GM12878 (cell line): Measurements from ENCODE around the gene CASP3. TPM values are rescaled to one million over a fixed set of nuclear protein-coding genes. Genes with fewer than 3 reads are reported as not detected.
A peak's percentile ranks its signal among the peaks of the same experiment; 100 is the strongest.
"Not testable (repeated sequence)": the region's sequence is repeated elsewhere in the genome, so short reads cannot be mapped to it uniquely, and the experiment has no call there.

Experiments
- ATAC-seq: fragments of 200-7000 bp; cut with Tn5 transposase; 3 replicates; pipeline ENCODE4 v1.9.1; 2020; ENCODE audit warnings: mild to moderate bottlenecking, moderate library complexity
- BruUV-seq: library from RNA; stranded (reverse); fragments of 400-500 nt; replicated peaks from 2 replicates; lab custom pipeline; 2021; lab: Mats Ljungman, UMichigan
- CTCF ChIA-PET: fragments of 300-600 bp; sonication (Branson Sonifier 250); formaldehyde crosslinking; extraction: SDS; loops from one replicate; lab custom pipeline; 2021; ENCODE audit warnings: inconsistent platforms; lab: Yijun Ruan, JAX
- POLR2A ChIA-PET: fragments of 350-600 bp; formaldehyde crosslinking; extraction: SDS; loops from one replicate; lab custom pipeline; 2021; ENCODE audit warnings: inconsistent platforms; lab: Charles Lee
- RAD21 ChIA-PET: fragments of 300-600 bp; sonication (Branson Sonifier 250); formaldehyde crosslinking; loops from one replicate; lab custom pipeline; 2023; ENCODE audit warnings: antibody characterized with exemption; ENCODE audit not compliant: unreplicated experiment; lab: Charles Lee
- SMC1A ChIA-PET: fragments of 300-600 bp; sonication (Branson Sonifier 250); formaldehyde crosslinking; loops from one replicate; lab custom pipeline; 2023; ENCODE audit not compliant: unreplicated experiment, uncharacterized antibody; lab: Charles Lee
- DNase-seq: peaks from one replicate; pipeline ENCODE4 v3.0.0-alpha.2; 2011; ENCODE audit warnings: low read depth, low spot score
- FAIRE-seq: peaks from 3 replicates; lab custom pipeline; 2011; peaks lifted over from hg19 to GRCh38; lab: Jason Lieb, UNC
- H2AFZ ChIP-seq: 2 replicates; pipeline ENCODE4 v1.6.0; 2011; ENCODE audit warnings: low read depth, low read length, control low read depth; ENCODE audit not compliant: control insufficient read depth
- H3K27ac ChIP-seq: 2 replicates; pipeline ENCODE4 v1.5.1; 2011; ENCODE audit warnings: control low read depth; ENCODE audit not compliant: control insufficient read depth, insufficient read depth
- H3K27me3 ChIP-seq, 2 experiments: replicated peaks in 1 of 2; 2 replicates each; pipeline versions ENCODE4 v1.6.0 to v1.6.1; 2011; ENCODE audit warnings: low read length in 1 of 2; ENCODE audit not compliant: control insufficient read depth in 2 of 2, insufficient read depth in 2 of 2
- H3K36me3 ChIP-seq, 2 experiments: 2 replicates each; pipeline ENCODE4 v1.5.1; 2011; ENCODE audit warnings: low read length in 1 of 2; ENCODE audit not compliant: control insufficient read depth in 2 of 2, insufficient read depth in 2 of 2
- H3K4me1 ChIP-seq: 2 replicates; pipeline ENCODE4 v1.6.1; 2011; ENCODE audit warnings: mild to moderate bottlenecking, low read length, moderate library complexity, mixed read lengths; ENCODE audit not compliant: control insufficient read depth, insufficient read depth
- H3K4me2 ChIP-seq: 2 replicates; pipeline ENCODE4 v1.6.0; 2011; ENCODE audit warnings: control low read depth; ENCODE audit not compliant: control insufficient read depth, insufficient read depth
- H3K4me3 ChIP-seq: fragments of 200-600 bp; sonication (generic); 2 replicates; pipeline ENCODE4 v1.5.1; 2016
- H3K79me2 ChIP-seq: 2 replicates; pipeline ENCODE4 v1.6.0; 2011; ENCODE audit warnings: low read length; ENCODE audit not compliant: control insufficient read depth, insufficient read depth
- H3K9ac ChIP-seq: 2 replicates; pipeline ENCODE4 v1.8.0; 2011; ENCODE audit warnings: low read length, control low read depth, mixed read lengths; ENCODE audit not compliant: control insufficient read depth, insufficient read depth
- H3K9me3 ChIP-seq: replicated peaks from 3 replicates; pipeline ENCODE4 v1.5.1; 2011; ENCODE audit warnings: mild to moderate bottlenecking, low read length; ENCODE audit not compliant: control insufficient read depth, insufficient read depth
- H4K20me1 ChIP-seq: 2 replicates; pipeline ENCODE4 v1.6.0; 2011; ENCODE audit not compliant: control insufficient read depth, insufficient read depth
- SPI1 ChIP-seq: IDR thresholded peaks from 2 replicates; pipeline ENCODE4 v1.6.1; 2011; ENCODE audit warnings: low read depth, mild to moderate bottlenecking, low read length, moderate library complexity, borderline replicate concordance; ENCODE audit not compliant: insufficient read depth
- SRF ChIP-seq, 2 experiments: IDR thresholded peaks; 2 replicates each; pipeline ENCODE4 v1.6.1; 2011; ENCODE audit warnings: low read depth in 2 of 2, low read length in 2 of 2, mild to moderate bottlenecking in 1 of 2, moderate library complexity in 1 of 2
- WGBS: methylation state at CpG from one replicate; pipeline ENCODE4 v1.1.6; 2016; ENCODE audit warnings: low lambda C conversion rate; ENCODE audit not compliant: insufficient replicate concordance, insufficient coverage; ENCODE audit errors: missing lambda C conversion rate; 5-methylcytosine and 5-hydroxymethylcytosine counted together
- in situ Hi-C: fragments of 300-500 bp; cut with MboI; formaldehyde crosslinking; loops from 9 replicates; pipeline ENCODE4 v1.14.3; 2018; ENCODE audit warnings: mixed read lengths
- intact Hi-C: fragments of 100-400 bp; cut with micrococcal nuclease; formaldehyde crosslinking; loops from one replicate; pipeline ENCODE4 v1.14.2; 2022; ENCODE audit not compliant: unreplicated experiment
- polyA plus RNA-seq, 11 experiments: library from polyadenylated mRNA; depleted of rRNA in 4 of 11; unstranded in 6 of 11; stranded (reverse) in 5 of 11; fragments of >200 nt; fragmentation: Nextera tagmentation in 4 of 11; fragmentation: Illumina TruSeq in 1 of 11; extraction: Ambion mirVana in 4 of 11; extraction: Trizol in 1 of 11; gene quantifications; 1 replicate in 1 of 11; 2 replicates in 10 of 11; pipeline versions ENCODE4 v1.2.1 to v1.2.3, GENCODE V29; 2011 to 2016; ENCODE audit warnings: inconsistent platforms in 2 of 11, missing spikeins in 2 of 11, low read depth in 1 of 11
- total RNA-seq, 4 experiments: library from RNA; depleted of rRNA in 3 of 4; stranded (reverse); fragments of >200 nt in 3 of 4; fragmentation: Illumina TruSeq in 1 of 4; extraction: Trizol in 1 of 4; gene quantifications; 2 replicates each; pipeline versions ENCODE4 v1.2.1 to v1.2.3, GENCODE V29; 2013 to 2021

CASP3 gene
- total and polyA plus RNA-seq, 10 of the 15 experiments (the other 5 are each of a cell fraction or from before 2014, with no cell fraction given), result 50.0 to 194 (median 74.4) TPM

DNA sequence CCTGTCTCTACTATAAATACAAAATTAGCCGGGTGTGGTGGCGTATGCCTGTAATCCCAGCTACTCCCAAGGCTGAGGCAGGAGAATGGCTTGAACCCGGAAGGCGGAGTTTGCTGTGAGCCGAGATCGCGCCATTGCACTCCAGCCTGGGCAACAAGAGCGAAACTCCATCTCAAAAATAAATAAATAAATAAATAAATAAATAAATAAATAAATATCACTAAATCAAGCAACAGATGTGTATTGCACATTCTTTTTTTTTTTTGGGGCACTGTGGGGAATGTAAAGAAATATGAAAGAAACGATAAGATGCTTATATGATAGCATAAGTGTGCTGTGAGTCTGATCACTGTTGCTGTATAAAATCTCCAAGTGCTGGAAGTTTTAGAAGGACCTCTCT is 8.6 kb upstream of the CASP3 start:
- intact Hi-C loops, POLR2A ChIA-PET, FAIRE-seq, ATAC-seq, CTCF ChIA-PET, BruUV-seq, H3K4me2 ChIP-seq, H3K4me3 ChIP-seq, H4K20me1 ChIP-seq, RAD21 ChIA-PET, H3K9me3 ChIP-seq, SMC1A ChIA-PET, H3K36me3 ChIP-seq, H3K9ac ChIP-seq, DNase-seq, H3K4me1 ChIP-seq, H3K27ac ChIP-seq, H3K79me2 ChIP-seq, H2AFZ ChIP-seq, H3K27me3 ChIP-seq: not testable (repeated sequence)
- in situ Hi-C loops, result loop anchor here (10.0 kb wide), 1 partner anchor 63 kb away; no protein-coding TSS in a partner anchor
- WGBS, result 97% methylated on average over 9 of the region's 9 CpGs

DNA sequence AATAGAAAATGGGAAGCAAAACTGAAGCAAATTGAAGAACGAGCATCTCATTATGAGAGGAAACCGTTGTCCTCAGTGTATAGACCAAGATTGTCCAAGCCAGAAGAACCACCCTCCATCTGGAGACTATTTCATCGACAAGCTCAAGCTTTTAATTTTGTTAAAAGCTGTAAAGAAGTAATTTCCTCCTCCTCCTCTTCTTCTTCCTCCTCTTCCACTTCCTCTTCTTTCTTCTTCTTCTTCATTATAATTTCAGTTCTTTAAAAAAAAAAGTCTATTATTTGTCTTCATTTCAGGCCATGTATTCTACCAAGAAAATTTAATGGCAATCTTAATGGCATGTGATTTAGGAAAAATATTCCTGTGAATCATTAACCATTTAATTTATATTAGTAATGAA is 7.9 kb upstream of the CASP3 start:
- Histone ChIP-seq H3K4me3 (no peak overlapping the region), H3K27me3 (no peaks in the 10 kb centered on the region), H3K4me1 (peaks cover 7% of the 10 kb centered on the region; the same call in 1 of the 2 replicates), H3K9ac (no peak overlapping the region)
- ATAC-seq, result no peak
- intact Hi-C loops, result no loop called here
- ChIA-PET CTCF (no interaction called here), POLR2A (no interaction called here)
- FAIRE-seq, result peak; percentile 38
- TF ChIP-seq SRF (IDR thresholded peaks at IDR 0.05; ENCODE audit: low read depth in 2 of 2, low read length in 2 of 2) (no peak), SPI1 (0 out of 2 replicates have a peak, but pooled peaks have one; percentile 9)
- TF ChIP-seq, all 136 proteins: peak for 1
- 48% methylated on average over 3 of the region's 3 CpGs for WGBS
- Histone ChIP-seq H3K9me3 (no peaks in the 10 kb centered on the region), H3K27ac (no peak overlapping the region), H3K79me2 (no peaks in the 10 kb centered on the region), H2AFZ (no peak overlapping the region), H4K20me1 (no peaks in the 10 kb centered on the region), H3K36me3 (no peaks in the 10 kb centered on the region), H3K4me2 (no peak overlapping the region)
- RAD21 ChIA-PET, result no interaction called here
- DNase-seq, result no peak
- in situ Hi-C loops, result loop anchor here (10.0 kb wide), 1 partner anchor 62 kb away; no protein-coding TSS in a partner anchor
- SMC1A ChIA-PET, result no interaction called here
- no TSS peak for BruUV-seq
